Measurements from ENCODE around the gene SAXO2.
"Not testable (repeated sequence)": the region's sequence is repeated elsewhere in the genome, so short reads cannot be mapped to it uniquely, and the experiment has no call there.

SAXO2 gene

GRCh38 chr15:82288202-82288601 lies 25.6 kb downstream of the SAXO2 start:
- DNase-seq = not testable (repeated sequence)

GRCh38 chr15:82292271-82292670 lies 29.7 kb downstream of the SAXO2 start:
- DNase-seq = no peak

- no peak for DNase-seq
Observed at GRCh38 chr15:82294061-82294690, 31.6 kb downstream of the SAXO2 start.

- DNase-seq = no peak
Observed at GRCh38 chr15:82297546-82297945, 34.9 kb downstream of the SAXO2 start.

- DNase-seq = no peak
Observed at GRCh38 chr15:82298032-82298431, 35.4 kb downstream of the SAXO2 start.

GRCh38 chr15:82298520-82298919 lies 35.9 kb downstream of the SAXO2 start:
- no peak for DNase-seq

GRCh38 chr15:82299511-82299914 lies 36.9 kb downstream of the SAXO2 start:
- not testable (repeated sequence) for DNase-seq

- not testable (repeated sequence) for DNase-seq
Observed at GRCh38 chr15:82300326-82300725, 37.7 kb downstream of the SAXO2 start.

- no peak for DNase-seq
Observed at GRCh38 chr15:82300883-82301282, 38.3 kb downstream of the SAXO2 start.

GRCh38 chr15:82301296-82302016 lies 38.8 kb downstream of the SAXO2 start:
- no peak for DNase-seq

GRCh38 chr15:82303956-82304777 lies 41.5 kb downstream of the SAXO2 start:
- DNase-seq = no peak

- DNase-seq = no peak
Observed at GRCh38 chr15:82304778-82305090, 42.1 kb downstream of the SAXO2 start.

GRCh38 chr15:82305621-82306048 lies 43.0 kb downstream of the SAXO2 start:
- DNase-seq = no peak

- no peak for DNase-seq
Observed at GRCh38 chr15:82306791-82307713, 44.4 kb downstream of the SAXO2 start.

- DNase-seq = no peak
Observed at GRCh38 chr15:82307714-82308081, 45.1 kb downstream of the SAXO2 start.

GRCh38 chr15:82309802-82310201 lies 47.2 kb downstream of the SAXO2 start:
- DNase-seq = no peak

GRCh38 chr15:82311321-82311720 lies 48.7 kb downstream of the SAXO2 start:
- DNase-seq = not testable (repeated sequence)

GRCh38 chr15:82312586-82313349 lies 50.1 kb downstream of the SAXO2 start:
- no peak for DNase-seq

- DNase-seq = no peak
Observed at GRCh38 chr15:82313446-82313845, 50.8 kb downstream of the SAXO2 start.

GRCh38 chr15:82313951-82314768 lies 51.5 kb downstream of the SAXO2 start:
- DNase-seq = not testable (repeated sequence)
